GM23338 (cell line): ENCODE results near the gene PTCH2. TPM values are rescaled to one million over a fixed set of nuclear protein-coding genes. Genes with fewer than 3 reads are reported as not detected.

Source experiments
- ATAC-seq: fragments of 200-7000 bp; cut with Tn5 transposase; 3 replicates; pipeline ENCODE4 v1.9.1; 2020
- DNase-seq: peaks from one replicate; pipeline ENCODE4 v3.0.0-alpha.2; 2015; ENCODE audit warnings: low spot score
- H2AFZ ChIP-seq: fragments of 200-600 bp; sonication (generic); 2 replicates; pipeline ENCODE4 v1.8.0; 2016; ENCODE audit warnings: antibody characterized with exemption, mild to moderate bottlenecking, moderate library complexity
- H3F3A ChIP-seq: fragments of 200-600 bp; sonication (generic); replicated peaks from 2 replicates; pipeline ENCODE4 v1.8.0; 2017; ENCODE audit warnings: antibody characterized with exemption, mixed run types, low read depth
- H3K27ac ChIP-seq: fragments of 200-600 bp; sonication (generic); 2 replicates; pipeline ENCODE4 v1.6.1; 2016; ENCODE audit warnings: low read depth
- H3K27me3 ChIP-seq: fragments of 200-600 bp; sonication (generic); 2 replicates; pipeline ENCODE4 v1.8.0; 2016; ENCODE audit warnings: mild to moderate bottlenecking, mixed run types, moderate library complexity; ENCODE audit not compliant: insufficient read depth
- H3K36me3 ChIP-seq: fragments of 200-600 bp; sonication (generic); 2 replicates; pipeline ENCODE4 v1.8.0; 2016; ENCODE audit warnings: mild to moderate bottlenecking; ENCODE audit not compliant: insufficient read depth
- H3K4me1 ChIP-seq: fragments of 200-600 bp; sonication (generic); 2 replicates; pipeline ENCODE4 v1.8.0; 2016; ENCODE audit warnings: mild to moderate bottlenecking, moderate library complexity; ENCODE audit not compliant: insufficient read depth
- H3K4me2 ChIP-seq: fragments of 200-600 bp; sonication (generic); 2 replicates; pipeline ENCODE4 v1.7.1; 2017; ENCODE audit warnings: mixed run types
- H3K4me3 ChIP-seq: fragments of 200-600 bp; sonication (generic); 2 replicates; pipeline ENCODE4 v1.6.1; 2016; ENCODE audit warnings: mixed run types
- H3K79me2 ChIP-seq: fragments of 200-600 bp; sonication (generic); replicated peaks from 2 replicates; pipeline ENCODE4 v1.8.0; 2017; ENCODE audit warnings: mild to moderate bottlenecking; ENCODE audit not compliant: insufficient read depth
- H3K9me2 ChIP-seq: fragments of 200-600 bp; sonication (generic); 2 replicates; pipeline ENCODE4 v1.8.0; 2017; ENCODE audit not compliant: insufficient read depth
- H4K20me1 ChIP-seq: fragments of 200-600 bp; sonication (generic); replicated peaks from 2 replicates; pipeline ENCODE4 v1.8.0; 2017; ENCODE audit warnings: mild to moderate bottlenecking; ENCODE audit not compliant: insufficient read depth
- H3K27ac Mint-ChIP-seq: 2 replicates; pipeline ENCODE4 v1.8.0; 2020; ENCODE audit warnings: inconsistent platforms, mild to moderate bottlenecking, moderate library complexity, mixed read lengths
- H3K27me3 Mint-ChIP-seq: 3 replicates; pipeline ENCODE4 v1.8.0; 2022; ENCODE audit warnings: low read depth, mild to moderate bottlenecking, moderate library complexity, mixed read lengths, inconsistent platforms; ENCODE audit not compliant: insufficient read depth, poor library complexity
- H3K36me3 Mint-ChIP-seq: 3 replicates; pipeline ENCODE4 v1.8.0; 2021; ENCODE audit warnings: low read depth, mild to moderate bottlenecking, inconsistent platforms, moderate library complexity, mixed read lengths
- H3K4me1 Mint-ChIP-seq: 3 replicates; pipeline ENCODE4 v1.8.0; 2020; ENCODE audit warnings: mild to moderate bottlenecking, inconsistent platforms, mixed read lengths
- H3K4me3 Mint-ChIP-seq: 3 replicates; pipeline ENCODE4 v1.8.0; 2021; ENCODE audit warnings: moderate library complexity, mild to moderate bottlenecking, inconsistent platforms, mixed read lengths
- H3K9me3 Mint-ChIP-seq: 3 replicates; pipeline ENCODE4 v1.8.0; 2020; ENCODE audit warnings: moderate library complexity, mild to moderate bottlenecking, inconsistent platforms, mixed read lengths
- CREB1 ChIP-seq: fragments of 250-450 bp; sonication (Bioruptor Pico); IDR thresholded peaks from 2 replicates; pipeline ENCODE4 v1.5.0; 2020; ENCODE audit warnings: low read depth, mild to moderate bottlenecking, moderate library complexity
- ETS1 ChIP-seq: IDR thresholded peaks from 2 replicates; pipeline ENCODE4 v1.6.1; 2016; ENCODE audit warnings: antibody characterized with exemption
- EZH2 ChIP-seq: fragments of 200-600 bp; sonication (generic); IDR thresholded peaks from one replicate; pipeline ENCODE4 v1.8.0; 2017; ENCODE audit warnings: antibody characterized with exemption, mild to moderate bottlenecking, low read depth; ENCODE audit not compliant: unreplicated experiment
- NANOG ChIP-seq: IDR thresholded peaks from 2 replicates; pipeline ENCODE4 v1.6.1; 2016; ENCODE audit warnings: antibody characterized with exemption, borderline replicate concordance
- POLR2AphosphoS5 ChIP-seq: IDR thresholded peaks from 2 replicates; pipeline ENCODE4 v1.6.1; 2016; ENCODE audit warnings: antibody characterized with exemption, low read depth
- REST ChIP-seq: IDR thresholded peaks from one replicate; pipeline ENCODE4 v1.6.1; 2018; ENCODE audit warnings: antibody characterized with exemption; ENCODE audit not compliant: unreplicated experiment
- ZNF114 ChIP-seq: fragments of 250-450 bp; sonication (Bioruptor Pico); IDR thresholded peaks from 2 replicates; pipeline ENCODE4 v1.5.0; 2020; ENCODE audit warnings: mild to moderate bottlenecking, moderate library complexity
- ZNF331 ChIP-seq: fragments of 250-450 bp; sonication (Bioruptor Pico); IDR thresholded peaks from 2 replicates; pipeline ENCODE4 v1.5.0; 2020; ENCODE audit warnings: low read depth, mild to moderate bottlenecking, moderate library complexity
- polyA plus RNA-seq: library from polyadenylated mRNA; unstranded; fragments of >200 nt; fragmentation: Nextera tagmentation; extraction: Ambion mirVana; gene quantifications from 2 replicates; pipeline ENCODE4 v1.2.1, GENCODE V29; 2016
- total RNA-seq: library from RNA; depleted of rRNA; stranded (reverse); fragments of >200 nt; shearing (Covaris generic); gene quantifications from 2 replicates; pipeline ENCODE4 v1.2.3, GENCODE V29; 2014
- TF ChIP-seq, protein P1 (sequence below): fragments of 250-450 bp; sonication (Bioruptor Pico); IDR thresholded peaks from 2 replicates; pipeline ENCODE4 v1.5.0; 2020; ENCODE audit warnings: mild to moderate bottlenecking, moderate library complexity

The PTCH2 gene
- total and polyA plus RNA-seq, 2 experiments from 2014 or later, result 0.63 to 0.74 TPM

GRCh38 chr1:44829506-44830384 lies 13.3 kb downstream of the PTCH2 start (continued):
- TF ChIP-seq CREB1 (CRISPR knock-in tag) (no peak), ETS1 (no peak), EZH2 (no peak), ZNF331 (CRISPR knock-in tag) (no peak)

- Histone ChIP-seq H2AFZ (no peak overlapping the region), H3F3A (no peaks in the 10 kb centered on the region), H4K20me1 (no peaks in the 10 kb centered on the region), H3K79me2 (no peaks in the 10 kb centered on the region), H3K4me3 (no peak overlapping the region), H3K9me2 (no peaks in the 10 kb centered on the region), H3K27me3 (no peaks in the 10 kb centered on the region), H3K4me2 (no peak overlapping the region), H3K4me1 (no peaks in the 10 kb centered on the region), H3K36me3 (no peaks in the 10 kb centered on the region), H3K27ac (no peak overlapping the region)
- Mint-ChIP-seq H3K4me3 (no peak overlapping the region), H3K27ac (no peak overlapping the region), H3K27me3 (peaks cover 6% of the 10 kb centered on the region), H3K9me3 (no peaks in the 10 kb centered on the region), H3K4me1 (peaks cover 19% of the 10 kb centered on the region), H3K36me3 (no peaks in the 10 kb centered on the region)
- no peak for ATAC-seq
- DNase-seq, result no peak
- TF ChIP-seq ZNF114 (CRISPR knock-in tag) (no peak), EZH2 (no peak), CREB1 (CRISPR knock-in tag) (no peak), ZNF331 (CRISPR knock-in tag) (no peak), NANOG (no peak), ETS1 (no peak), REST (no peak), POLR2AphosphoS5 (no peak)
- TF ChIP-seq, protein P1, sequence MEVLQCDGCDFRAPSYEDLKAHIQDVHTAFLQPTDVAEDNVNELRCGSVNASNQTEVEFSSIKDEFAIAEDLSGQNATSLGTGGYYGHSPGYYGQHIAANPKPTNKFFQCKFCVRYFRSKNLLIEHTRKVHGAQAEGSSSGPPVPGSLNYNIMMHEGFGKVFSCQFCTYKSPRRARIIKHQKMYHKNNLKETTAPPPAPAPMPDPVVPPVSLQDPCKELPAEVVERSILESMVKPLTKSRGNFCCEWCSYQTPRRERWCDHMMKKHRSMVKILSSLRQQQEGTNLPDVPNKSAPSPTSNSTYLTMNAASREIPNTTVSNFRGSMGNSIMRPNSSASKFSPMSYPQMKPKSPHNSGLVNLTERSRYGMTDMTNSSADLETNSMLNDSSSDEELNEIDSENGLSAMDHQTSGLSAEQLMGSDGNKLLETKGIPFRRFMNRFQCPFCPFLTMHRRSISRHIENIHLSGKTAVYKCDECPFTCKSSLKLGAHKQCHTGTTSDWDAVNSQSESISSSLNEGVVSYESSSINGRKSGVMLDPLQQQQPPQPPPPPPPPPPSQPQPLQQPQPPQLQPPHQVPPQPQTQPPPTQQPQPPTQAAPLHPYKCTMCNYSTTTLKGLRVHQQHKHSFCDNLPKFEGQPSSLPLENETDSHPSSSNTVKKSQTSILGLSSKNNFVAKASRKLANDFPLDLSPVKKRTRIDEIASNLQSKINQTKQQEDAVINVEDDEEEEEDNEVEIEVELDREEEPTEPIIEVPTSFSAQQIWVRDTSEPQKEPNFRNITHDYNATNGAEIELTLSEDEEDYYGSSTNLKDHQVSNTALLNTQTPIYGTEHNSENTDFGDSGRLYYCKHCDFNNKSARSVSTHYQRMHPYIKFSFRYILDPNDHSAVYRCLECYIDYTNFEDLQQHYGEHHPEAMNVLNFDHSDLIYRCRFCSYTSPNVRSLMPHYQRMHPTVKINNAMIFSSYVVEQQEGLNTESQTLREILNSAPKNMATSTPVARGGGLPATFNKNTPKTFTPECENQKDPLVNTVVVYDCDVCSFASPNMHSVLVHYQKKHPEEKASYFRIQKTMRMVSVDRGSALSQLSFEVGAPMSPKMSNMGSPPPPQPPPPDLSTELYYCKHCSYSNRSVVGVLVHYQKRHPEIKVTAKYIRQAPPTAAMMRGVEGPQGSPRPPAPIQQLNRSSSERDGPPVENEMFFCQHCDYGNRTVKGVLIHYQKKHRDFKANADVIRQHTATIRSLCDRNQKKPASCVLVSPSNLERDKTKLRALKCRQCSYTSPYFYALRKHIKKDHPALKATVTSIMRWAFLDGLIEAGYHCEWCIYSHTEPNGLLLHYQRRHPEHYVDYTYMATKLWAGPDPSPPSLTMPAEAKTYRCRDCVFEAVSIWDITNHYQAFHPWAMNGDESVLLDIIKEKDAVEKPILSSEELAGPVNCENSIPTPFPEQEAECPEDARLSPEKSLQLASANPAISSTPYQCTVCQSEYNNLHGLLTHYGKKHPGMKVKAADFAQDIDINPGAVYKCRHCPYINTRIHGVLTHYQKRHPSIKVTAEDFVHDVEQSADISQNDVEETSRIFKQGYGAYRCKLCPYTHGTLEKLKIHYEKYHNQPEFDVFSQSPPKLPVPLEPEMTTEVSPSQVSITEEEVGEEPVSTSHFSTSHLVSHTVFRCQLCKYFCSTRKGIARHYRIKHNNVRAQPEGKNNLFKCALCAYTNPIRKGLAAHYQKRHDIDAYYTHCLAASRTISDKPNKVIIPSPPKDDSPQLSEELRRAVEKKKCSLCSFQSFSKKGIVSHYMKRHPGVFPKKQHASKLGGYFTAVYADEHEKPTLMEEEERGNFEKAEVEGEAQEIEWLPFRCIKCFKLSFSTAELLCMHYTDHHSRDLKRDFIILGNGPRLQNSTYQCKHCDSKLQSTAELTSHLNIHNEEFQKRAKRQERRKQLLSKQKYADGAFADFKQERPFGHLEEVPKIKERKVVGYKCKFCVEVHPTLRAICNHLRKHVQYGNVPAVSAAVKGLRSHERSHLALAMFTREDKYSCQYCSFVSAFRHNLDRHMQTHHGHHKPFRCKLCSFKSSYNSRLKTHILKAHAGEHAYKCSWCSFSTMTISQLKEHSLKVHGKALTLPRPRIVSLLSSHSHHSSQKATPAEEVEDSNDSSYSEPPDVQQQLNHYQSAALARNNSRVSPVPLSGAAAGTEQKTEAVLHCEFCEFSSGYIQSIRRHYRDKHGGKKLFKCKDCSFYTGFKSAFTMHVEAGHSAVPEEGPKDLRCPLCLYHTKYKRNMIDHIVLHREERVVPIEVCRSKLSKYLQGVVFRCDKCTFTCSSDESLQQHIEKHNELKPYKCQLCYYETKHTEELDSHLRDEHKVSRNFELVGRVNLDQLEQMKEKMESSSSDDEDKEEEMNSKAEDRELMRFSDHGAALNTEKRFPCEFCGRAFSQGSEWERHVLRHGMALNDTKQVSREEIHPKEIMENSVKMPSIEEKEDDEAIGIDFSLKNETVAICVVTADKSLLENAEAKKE, result no peak
These were observed 14.1 kb downstream of the PTCH2 start for GRCh38 chr1:44828841-44829440.
